Activated B cell treated with CpG ODN at 0.5 μM for 24 hours (primary cell): Measurements from ENCODE around the gene SAP30BP. TPM values are rescaled to one million over a fixed set of nuclear protein-coding genes. Genes with fewer than 3 reads are reported as not detected.

ENCODE experiments used
- ATAC-seq: fragments of 200-7000 bp; cut with Tn5 transposase; one replicate; pipeline ENCODE4 v1.10.0; 2021; ENCODE audit warnings: low read depth, mild to moderate bottlenecking, moderate library complexity
- CTCF ChIA-PET: fragments of 350-600 bp; sonication (Branson Sonifier 250); formaldehyde crosslinking; loops from one replicate; lab custom pipeline; 2021; ENCODE audit warnings: antibody characterized with exemption; lab: Charles Lee
- POLR2A ChIA-PET: fragments of 350-600 bp; sonication (Branson Sonifier 250); formaldehyde crosslinking; loops from one replicate; lab custom pipeline; 2021; ENCODE audit warnings: antibody characterized with exemption; lab: Charles Lee
- DNase-seq: peaks from one replicate; pipeline ENCODE4 v3.0.0; 2022
- H3K27ac Mint-ChIP-seq: one replicate; pipeline ENCODE4 v1.8.0; 2020; ENCODE audit warnings: mixed read lengths
- H3K27me3 Mint-ChIP-seq: one replicate; pipeline ENCODE4 v1.8.0; 2021; ENCODE audit warnings: mixed read lengths
- H3K36me3 Mint-ChIP-seq: one replicate; pipeline ENCODE4 v1.8.0; 2021; ENCODE audit warnings: low read depth, mixed read lengths
- H3K4me1 Mint-ChIP-seq: one replicate; pipeline ENCODE4 v1.8.0; 2021; ENCODE audit warnings: mixed read lengths
- H3K4me3 Mint-ChIP-seq: one replicate; pipeline ENCODE4 v1.8.0; 2020; ENCODE audit warnings: mild to moderate bottlenecking, mixed read lengths
- H3K9me3 Mint-ChIP-seq: one replicate; pipeline ENCODE4 v1.8.0; 2020; ENCODE audit warnings: mixed read lengths
- CTCF ChIP-seq: fragments of 200-600 bp; IDR thresholded peaks from one replicate; pipeline ENCODE4 v1.8.0; 2022; ENCODE audit warnings: antibody characterized with exemption, mild to moderate bottlenecking
- intact Hi-C: fragments of 100-400 bp; cut with micrococcal nuclease; formaldehyde crosslinking; loops from one replicate; pipeline ENCODE4 v1.15.1; 2024
- total RNA-seq: library from RNA; stranded (reverse); gene quantifications from 2 replicates; pipeline ENCODE4 v1.2.3, GENCODE V29; 2022

The SAP30BP gene
- total RNA-seq, 1 donor from 2014 or later, result 184 TPM

- H3K4me3 Mint-ChIP-seq, result no peak overlapping the region
- DNase-seq (no peak), ATAC-seq (no peak)
- H3K36me3 Mint-ChIP-seq, result peaks cover 54% of the 10 kb centered on the region
- peaks cover 10% of the 10 kb centered on the region for H3K4me1 Mint-ChIP-seq
- no peaks in the 10 kb centered on the region for H3K27me3 Mint-ChIP-seq
- H3K9me3 Mint-ChIP-seq, result no peaks in the 10 kb centered on the region
- H3K27ac Mint-ChIP-seq, result no peak overlapping the region
- ChIA-PET POLR2A (interaction anchor here (0.6 to 1.7 kb wide), 3 partner anchors 9 to 627 kb away, joined by 6 to 8 read pairs (median 7); partner anchors contain the start of genes RECQL5 and SAP30BP), CTCF (interaction anchor here (0.9 to 2.1 kb wide), 6 partner anchors 9 to 92 kb away, joined by 3 to 9 read pairs (median 6); partner anchors contain the start of genes RECQL5, SAP30BP and SMIM5)
- intact Hi-C loops, result no loop called here
- no peak for TF ChIP-seq CTCF
Measured at GRCh38 chr17:75658237-75658636, 8.9 kb upstream of the SAP30BP start.

- CTCF ChIA-PET, result interaction anchor here (1.5 to 2.5 kb wide), 2 partner anchors 28 to 86 kb away, joined by 4 to 15 read pairs; partner anchors contain the start of gene SMIM5
- intact Hi-C loops, result no loop called here
- no peak for DNase-seq
- TF ChIP-seq CTCF, result no peak
- H3K27ac Mint-ChIP-seq, result peak overlapping the region; percentile 63
- ATAC-seq, result no peak
- H3K4me1 Mint-ChIP-seq, result peaks cover 40% of the 10 kb centered on the region
- no peak overlapping the region for H3K4me3 Mint-ChIP-seq
- H3K9me3 Mint-ChIP-seq, result no peaks in the 10 kb centered on the region
- no peaks in the 10 kb centered on the region for H3K27me3 Mint-ChIP-seq
- H3K36me3 Mint-ChIP-seq, result peaks cover 42% of the 10 kb centered on the region
- POLR2A ChIA-PET, result interaction anchor here (1.0 kb wide), 1 partner anchor 118 kb away, joined by 3 read pairs; no protein-coding TSS in a partner anchor
Measured at GRCh38 chr17:75661531-75661930, 5.6 kb upstream of the SAP30BP start.

GRCh38 chr17:75662511-75662910, 4.6 kb upstream of the SAP30BP start:
- Mint-ChIP-seq H3K27ac (no peak overlapping the region), H3K36me3 (peaks cover 35% of the 10 kb centered on the region), H3K9me3 (no peaks in the 10 kb centered on the region), H3K27me3 (no peaks in the 10 kb centered on the region), H3K4me1 (peaks cover 40% of the 10 kb centered on the region), H3K4me3 (no peak overlapping the region)
- ATAC-seq, result no peak
- DNase-seq, result no peak
- intact Hi-C loops, result no loop called here
- CTCF ChIA-PET, result interaction anchor here (2.5 kb wide), 1 partner anchor 29 kb away, joined by 15 read pairs; the partner anchor contains the start of gene SMIM5
- TF ChIP-seq CTCF, result no peak
- POLR2A ChIA-PET, result interaction anchor here (0.5 to 0.8 kb wide), 2 partner anchors 20 to 635 kb away, joined by 4 to 7 read pairs; no protein-coding TSS in a partner anchor

DNA sequence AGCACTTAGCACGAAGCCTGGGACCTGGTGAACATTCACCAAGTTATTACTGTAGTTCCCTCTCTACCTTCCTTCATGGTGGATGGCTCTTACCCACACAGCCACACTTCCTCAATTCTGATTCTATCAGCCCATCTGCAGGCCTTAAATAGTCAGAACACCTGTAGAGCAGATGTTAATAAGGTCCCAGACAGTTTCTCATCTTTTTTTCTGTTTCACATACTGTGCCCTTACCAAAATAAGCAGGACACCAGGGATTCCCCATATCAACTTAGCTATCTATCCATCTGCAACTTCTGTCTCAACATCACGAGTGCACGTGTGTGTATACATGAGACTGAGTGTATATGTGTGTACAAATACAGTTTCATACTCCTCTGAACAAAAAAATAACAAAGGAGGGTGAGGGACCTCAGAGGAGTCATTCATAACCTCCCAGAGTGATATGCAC, 3.0 kb upstream of the SAP30BP start:
- Mint-ChIP-seq H3K4me1 (peaks cover 40% of the 10 kb centered on the region), H3K36me3 (peaks cover 42% of the 10 kb centered on the region), H3K4me3 (peak overlapping the region; percentile 63), H3K27ac (peak overlapping the region; percentile 96), H3K27me3 (no peaks in the 10 kb centered on the region), H3K9me3 (no peaks in the 10 kb centered on the region)
- DNase-seq (no peak), ATAC-seq (peak; percentile 78)
- intact Hi-C loops, result no loop called here
- POLR2A ChIA-PET, result interaction anchor here (0.6 to 2.2 kb wide), 16 partner anchors 12 to 681 kb away, joined by 3 to 12 read pairs (median 4); partner anchors contain the start of genes GRB2, SMIM5 and WBP2
- no peak for TF ChIP-seq CTCF
- CTCF ChIA-PET, result interaction anchor here (1.0 to 1.4 kb wide), 3 partner anchors 11 to 84 kb away, joined by 3 to 5 read pairs (median 4); a partner anchor contains a TSS

- intact Hi-C loops, result loop anchor here (2.0 to 5.0 kb wide), 3 partner anchors 23 to 841 kb away; no protein-coding TSS in a partner anchor
- Mint-ChIP-seq H3K4me1 (peaks cover 45% of the 10 kb centered on the region), H3K9me3 (no peaks in the 10 kb centered on the region), H3K36me3 (peaks cover 44% of the 10 kb centered on the region), H3K4me3 (peak overlapping the region; percentile 55), H3K27ac (peak overlapping the region; percentile 27), H3K27me3 (no peaks in the 10 kb centered on the region)
- DNase-seq, result no peak
- POLR2A ChIA-PET, result interaction anchor here (0.8 to 2.1 kb wide), 10 partner anchors 11 to 370 kb away, joined by 3 to 16 read pairs (median 4); partner anchors contain the start of gene SMIM5
- CTCF ChIA-PET, result interaction anchor here (0.9 to 2.2 kb wide), 8 partner anchors 8 to 96 kb away, joined by 3 to 9 read pairs (median 4); no protein-coding TSS in a partner anchor
- ATAC-seq, result no peak
- no peak for TF ChIP-seq CTCF
Measured at GRCh38 chr17:75665981-75666380, 1.2 kb upstream of the SAP30BP start.
